ENCODE data around the gene NPIPB4.
A peak's percentile ranks its signal among the peaks of the same experiment; 100 is the strongest.
"Not testable (repeated sequence)": the region's sequence is repeated elsewhere in the genome, so short reads cannot be mapped to it uniquely, and the experiment has no call there.

The NPIPB4 gene

GRCh38 chr16:21857656-21858055, at the start of gene NPIPB4:
TSS of gene NPIPB4 (minus strand) at chr16:21857756. CDS start at chr16:21857378, 378 bp downstream.
- DNase-seq, result not testable (repeated sequence)

DNA sequence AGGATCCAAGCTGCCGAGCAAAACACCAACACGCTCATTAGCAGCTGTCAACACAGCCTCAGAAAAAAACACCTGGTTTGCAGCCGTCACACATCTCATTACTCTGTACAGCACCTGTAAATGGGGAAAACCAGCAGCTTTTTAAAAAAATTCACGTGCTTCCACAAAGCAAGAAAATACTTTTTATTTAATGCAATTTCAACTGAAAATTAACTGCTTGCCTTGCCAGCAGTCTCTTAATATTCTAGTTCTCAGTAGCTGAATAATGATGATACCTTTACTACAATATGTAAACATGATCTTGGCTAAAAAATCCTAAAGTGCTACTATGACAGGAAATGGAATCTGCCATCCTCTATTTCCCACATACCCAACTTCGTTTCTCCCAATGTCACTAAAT, 41.4 kb upstream of the NPIPB4 start:
- DNase-seq, result not testable (repeated sequence)

GRCh38 chr16:21881988-21882387, 24.4 kb upstream of the NPIPB4 start:
- not testable (repeated sequence) for DNase-seq

DNA sequence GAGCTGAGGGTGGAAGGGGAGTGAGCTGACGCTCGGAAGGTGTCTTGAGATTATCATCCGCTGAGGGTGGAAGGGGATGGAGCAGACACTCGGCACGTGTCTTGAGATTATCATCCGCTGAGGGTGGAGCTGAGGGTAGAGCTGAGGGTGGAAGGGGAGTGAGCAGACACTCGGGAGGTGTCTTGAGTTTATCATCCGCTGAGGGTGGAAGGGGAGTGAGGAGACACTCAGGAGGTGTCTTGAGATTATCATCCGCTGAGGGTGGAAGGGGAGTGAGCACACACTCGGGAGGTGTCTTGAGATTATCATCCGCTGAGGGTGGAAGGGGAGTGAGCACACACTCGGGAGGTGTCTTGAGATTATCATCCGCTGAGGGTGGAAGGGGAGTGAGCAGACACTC, 20.4 kb downstream of the NPIPB4 start:
- not testable (repeated sequence) for DNase-seq

- not testable (repeated sequence) for DNase-seq
Observed at GRCh38 chr16:21836334-21836733, 21.2 kb downstream of the NPIPB4 start.

GRCh38 chr16:21835747-21836146, 21.8 kb downstream of the NPIPB4 start:
- not testable (repeated sequence) for DNase-seq

GRCh38 chr16:21834211-21834610, 23.3 kb downstream of the NPIPB4 start:
- not testable (repeated sequence) for DNase-seq

GRCh38 chr16:21829929-21830328, 27.6 kb downstream of the NPIPB4 start:
- not testable (repeated sequence) for DNase-seq

DNA sequence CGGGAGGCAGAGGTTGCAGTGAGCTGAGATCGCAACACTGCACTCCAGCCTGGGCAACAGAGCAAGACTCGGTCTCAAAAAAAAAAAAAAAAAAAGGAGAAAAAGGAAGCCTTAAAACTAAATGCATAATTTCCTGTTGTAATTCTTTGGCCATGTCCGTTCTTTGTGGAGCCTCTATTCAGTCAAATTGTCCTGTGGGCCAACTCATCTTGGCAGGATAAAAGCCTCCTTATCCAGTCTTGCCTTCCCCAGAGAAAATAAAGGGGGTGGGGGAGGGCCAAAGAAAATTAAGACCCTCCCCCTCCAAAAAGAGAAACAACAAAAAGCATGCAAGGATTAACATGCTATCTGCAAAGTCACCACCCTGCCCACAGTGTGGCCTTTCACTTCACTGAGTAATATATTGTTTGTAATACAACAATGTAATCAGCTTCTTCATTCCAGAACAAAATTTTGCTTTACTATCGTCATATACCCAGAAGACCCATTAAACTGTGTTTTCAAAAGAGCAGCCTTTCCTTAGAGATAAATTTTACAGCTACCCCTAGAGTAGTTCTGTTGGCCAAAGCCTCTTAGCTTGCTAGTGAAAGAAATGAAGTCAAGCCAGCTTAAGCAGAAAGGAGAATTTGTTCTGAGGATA, 31.4 kb downstream of the NPIPB4 start:
- DNase-seq, result not testable (repeated sequence)

DNA sequence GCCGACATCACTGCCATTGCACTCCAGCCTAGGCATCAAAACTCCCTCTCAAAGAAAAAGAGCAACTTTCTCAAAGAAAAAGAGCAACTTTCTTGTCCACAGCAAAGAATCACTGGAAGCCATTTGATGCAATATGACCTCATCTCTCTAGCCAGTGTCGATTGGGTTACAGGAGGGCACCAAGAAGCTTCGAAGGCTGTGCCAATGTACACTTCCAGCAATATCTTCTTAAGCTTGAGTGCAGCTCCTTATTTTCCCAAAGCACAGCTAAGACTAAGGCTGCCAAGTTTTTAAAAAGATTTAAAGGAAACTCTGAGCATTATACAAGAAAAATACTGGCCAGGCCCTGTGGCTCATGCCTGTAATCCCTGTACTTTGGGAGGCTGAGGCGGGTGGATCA, 32.0 kb downstream of the NPIPB4 start:
- DNase-seq, result not testable (repeated sequence)

- not testable (repeated sequence) for DNase-seq
Observed at GRCh38 chr16:21823258-21823657, 34.3 kb downstream of the NPIPB4 start.

GRCh38 chr16:21820908-21821465, 36.6 kb downstream of the NPIPB4 start:
- not testable (repeated sequence) for DNase-seq

- DNase-seq, result peak; percentile 86
Observed at GRCh38 chr16:21820028-21820907, 37.3 kb downstream of the NPIPB4 start.

DNA sequence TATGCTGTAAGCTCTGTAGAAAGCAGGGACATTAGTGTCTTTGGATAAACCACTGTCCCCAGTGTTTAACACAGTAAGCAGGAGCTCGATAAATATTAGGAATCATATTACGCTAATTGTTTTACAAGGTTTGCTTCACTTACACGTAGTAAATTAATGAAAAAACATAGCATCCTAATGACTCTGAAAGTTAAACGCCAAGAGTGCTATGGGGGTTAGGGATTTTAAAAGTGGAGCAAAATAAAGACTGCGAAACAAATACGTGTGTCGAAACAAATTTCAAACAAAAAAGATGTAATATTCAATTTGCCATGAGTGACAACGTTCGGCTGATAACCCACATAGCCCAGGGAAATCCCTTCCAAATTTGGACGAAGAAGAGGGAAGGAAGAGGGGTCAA, 37.9 kb downstream of the NPIPB4 start:
- DNase-seq, result not testable (repeated sequence)

DNA sequence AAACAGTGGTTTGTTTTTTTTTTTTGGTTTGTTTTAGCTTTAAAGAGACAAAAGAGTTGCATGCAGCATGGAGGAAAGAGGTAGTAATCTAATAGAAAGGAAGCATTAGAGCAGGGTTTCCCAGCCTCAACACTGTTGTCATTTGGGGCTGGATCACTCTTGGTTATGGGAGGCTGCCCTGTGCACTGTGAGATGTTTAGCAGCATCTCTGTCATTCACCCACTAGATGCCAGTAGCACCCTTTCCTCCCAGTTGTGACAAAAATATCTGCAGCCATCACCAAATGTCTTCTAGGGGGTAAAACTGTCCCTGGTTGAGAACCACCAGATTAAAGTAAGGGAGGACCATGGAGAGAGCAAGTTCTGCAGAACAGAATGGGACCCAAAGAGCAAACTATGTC, 40.5 kb downstream of the NPIPB4 start:
- not testable (repeated sequence) for DNase-seq

DNA sequence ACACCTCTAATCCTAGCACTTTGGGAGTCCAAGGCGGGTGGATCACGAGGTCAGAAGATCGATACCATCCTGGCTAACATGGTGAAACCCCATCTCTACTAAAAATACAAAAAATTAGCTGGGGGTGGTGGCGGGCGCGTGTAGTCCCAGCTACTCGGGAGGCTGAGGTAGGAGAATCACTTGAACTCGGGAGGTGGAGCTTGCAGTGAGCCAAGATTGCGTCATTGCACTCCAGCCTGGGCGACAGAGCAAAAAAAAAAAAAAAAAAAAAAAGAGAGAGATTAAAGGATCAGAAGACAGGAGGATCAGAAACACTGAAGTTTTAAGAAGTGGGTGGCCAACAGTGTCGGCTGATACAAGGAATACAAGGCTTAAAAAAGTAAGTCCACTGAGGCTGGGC, 41.9 kb downstream of the NPIPB4 start:
- DNase-seq, result not testable (repeated sequence)

DNA sequence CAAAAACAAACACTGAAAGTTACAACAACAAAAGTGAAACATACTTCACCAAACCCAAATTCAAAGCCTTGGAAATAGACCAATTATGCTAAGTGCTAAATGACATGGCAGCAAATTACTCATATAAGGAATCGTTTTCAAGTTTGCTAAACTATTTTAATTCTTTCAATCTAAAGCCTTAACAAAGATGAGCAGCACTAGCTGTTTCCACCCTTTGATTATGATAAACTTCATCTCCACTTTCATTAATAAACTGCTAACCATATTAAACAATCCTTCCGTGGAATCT, 55.2 kb downstream of the NPIPB4 start:
- not testable (repeated sequence) for DNase-seq

DNA sequence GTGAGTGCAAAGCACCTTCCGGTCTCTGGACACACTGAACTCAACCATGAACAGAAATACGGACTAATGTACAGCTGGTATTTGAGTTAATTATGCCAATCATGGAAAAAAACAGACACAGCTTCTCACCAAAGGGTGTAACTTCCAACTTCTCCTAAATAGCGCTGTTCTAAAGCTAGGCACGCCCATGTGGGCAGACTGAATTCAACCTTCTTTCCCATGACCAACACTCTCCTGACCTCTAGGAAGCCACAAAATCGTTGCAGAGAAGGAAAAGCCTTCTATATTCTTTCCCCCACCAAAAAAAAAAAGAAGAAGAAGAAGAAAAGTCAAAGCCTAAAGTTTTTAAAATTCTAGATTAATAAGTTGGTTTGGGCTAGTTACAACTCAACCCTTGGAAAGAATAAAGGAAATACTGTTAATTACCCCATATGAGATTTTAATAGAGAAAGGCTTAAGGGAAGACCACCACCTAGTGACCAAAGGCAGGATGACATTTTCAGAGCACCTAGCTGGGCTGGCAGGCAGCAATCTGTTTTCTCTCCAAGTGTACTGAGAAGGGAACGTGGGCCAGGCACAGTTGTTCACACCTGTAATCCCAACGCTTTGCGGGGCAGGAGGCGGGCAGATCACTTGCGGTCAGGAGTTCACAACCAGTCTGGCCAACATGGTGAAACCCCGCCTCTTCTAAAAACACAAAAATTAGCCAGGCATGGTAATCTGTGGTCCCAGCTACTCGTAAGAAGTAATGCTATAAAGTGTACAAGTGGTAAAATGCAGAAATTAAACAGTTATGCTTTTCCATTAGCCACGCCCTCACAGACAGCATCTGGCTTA, 55.8 kb downstream of the NPIPB4 start:
- peak; percentile 68 for DNase-seq

- DNase-seq, result not testable (repeated sequence)
Observed at GRCh38 chr16:21798601-21799000, 59.0 kb downstream of the NPIPB4 start.

- DNase-seq, result not testable (repeated sequence)
Observed at GRCh38 chr16:21793310-21793709, 64.2 kb downstream of the NPIPB4 start.

DNA sequence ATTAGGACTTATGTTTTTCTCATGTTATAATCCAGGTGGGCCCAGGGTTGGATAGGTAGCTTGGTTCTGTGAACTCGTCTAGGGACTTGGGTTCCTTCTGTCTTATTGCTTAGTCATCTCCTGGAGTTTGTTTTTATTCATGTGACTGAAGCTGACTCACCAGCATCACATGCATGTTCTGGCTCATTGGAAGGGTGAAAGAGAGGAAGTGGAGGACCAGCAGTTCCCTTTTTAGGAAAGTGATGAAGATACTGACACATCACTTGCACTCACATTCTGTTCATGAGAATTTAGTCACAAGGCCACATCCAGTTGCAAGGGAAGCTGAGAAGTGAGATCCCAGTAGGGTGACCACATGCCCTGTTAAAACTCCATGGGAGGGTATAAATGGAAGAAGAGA, 67.0 kb downstream of the NPIPB4 start:
- DNase-seq, result not testable (repeated sequence)

Data from DMS53 (cell line).